LNCaP clone FGC (cell line): Measurements from ENCODE around the gene CMIP.

ENCODE experiments used
- DNase-seq: peaks from one replicate; pipeline ENCODE4 v3.0.0-alpha.2; 2011; ENCODE audit warnings: low read depth
- H3K4me3 ChIP-seq: 2 replicates; pipeline ENCODE4 v1.5.1; 2011; ENCODE audit warnings: mild to moderate bottlenecking, low read depth, low read length, control low read depth
- TF ChIP-seq, protein P1 (sequence below): IDR thresholded peaks from 2 replicates; pipeline ENCODE4 v1.5.1; 2012; ENCODE audit warnings: mild to moderate bottlenecking; ENCODE audit not compliant: control insufficient read depth, insufficient read depth; ENCODE audit errors: extremely low read depth

The CMIP gene

DNA sequence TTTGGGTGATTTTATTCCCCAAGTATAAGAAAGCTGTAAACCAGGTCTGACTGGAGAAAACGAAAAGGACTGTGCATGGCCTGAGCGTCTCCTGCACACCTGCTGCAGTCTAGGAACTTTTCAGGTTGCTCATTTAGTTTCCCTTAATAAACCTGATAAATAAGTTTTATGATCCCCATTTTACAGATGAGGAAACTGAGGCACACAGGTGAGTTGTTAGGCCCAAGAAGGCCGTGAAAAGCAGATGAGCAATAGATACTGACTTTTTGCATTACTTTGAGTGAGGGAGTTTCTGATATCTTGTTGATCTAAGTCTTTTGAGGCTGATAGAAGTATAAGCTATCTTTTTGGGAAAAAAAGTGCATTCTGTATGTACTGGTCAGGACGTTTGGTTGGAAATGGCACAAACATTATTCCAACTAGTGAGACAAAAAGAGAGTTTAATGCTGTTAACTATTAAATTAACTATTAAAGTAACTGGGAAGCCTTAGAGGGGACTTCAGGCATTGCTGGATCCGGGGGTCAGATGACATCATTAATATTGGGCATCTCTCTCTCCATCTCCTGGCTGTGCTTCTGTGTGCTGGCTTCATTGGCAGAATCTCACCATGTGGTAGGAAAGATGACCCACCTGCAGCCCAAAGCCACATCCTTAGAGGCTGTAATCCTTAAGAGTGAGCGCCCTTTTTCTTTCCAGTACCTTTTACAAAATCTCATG is 163.4 kb downstream of the CMIP start:
- H3K4me3 ChIP-seq = no peak overlapping the region
- no peak for DNase-seq
- TF ChIP-seq, protein P1, sequence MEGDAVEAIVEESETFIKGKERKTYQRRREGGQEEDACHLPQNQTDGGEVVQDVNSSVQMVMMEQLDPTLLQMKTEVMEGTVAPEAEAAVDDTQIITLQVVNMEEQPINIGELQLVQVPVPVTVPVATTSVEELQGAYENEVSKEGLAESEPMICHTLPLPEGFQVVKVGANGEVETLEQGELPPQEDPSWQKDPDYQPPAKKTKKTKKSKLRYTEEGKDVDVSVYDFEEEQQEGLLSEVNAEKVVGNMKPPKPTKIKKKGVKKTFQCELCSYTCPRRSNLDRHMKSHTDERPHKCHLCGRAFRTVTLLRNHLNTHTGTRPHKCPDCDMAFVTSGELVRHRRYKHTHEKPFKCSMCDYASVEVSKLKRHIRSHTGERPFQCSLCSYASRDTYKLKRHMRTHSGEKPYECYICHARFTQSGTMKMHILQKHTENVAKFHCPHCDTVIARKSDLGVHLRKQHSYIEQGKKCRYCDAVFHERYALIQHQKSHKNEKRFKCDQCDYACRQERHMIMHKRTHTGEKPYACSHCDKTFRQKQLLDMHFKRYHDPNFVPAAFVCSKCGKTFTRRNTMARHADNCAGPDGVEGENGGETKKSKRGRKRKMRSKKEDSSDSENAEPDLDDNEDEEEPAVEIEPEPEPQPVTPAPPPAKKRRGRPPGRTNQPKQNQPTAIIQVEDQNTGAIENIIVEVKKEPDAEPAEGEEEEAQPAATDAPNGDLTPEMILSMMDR = no peak

DNA sequence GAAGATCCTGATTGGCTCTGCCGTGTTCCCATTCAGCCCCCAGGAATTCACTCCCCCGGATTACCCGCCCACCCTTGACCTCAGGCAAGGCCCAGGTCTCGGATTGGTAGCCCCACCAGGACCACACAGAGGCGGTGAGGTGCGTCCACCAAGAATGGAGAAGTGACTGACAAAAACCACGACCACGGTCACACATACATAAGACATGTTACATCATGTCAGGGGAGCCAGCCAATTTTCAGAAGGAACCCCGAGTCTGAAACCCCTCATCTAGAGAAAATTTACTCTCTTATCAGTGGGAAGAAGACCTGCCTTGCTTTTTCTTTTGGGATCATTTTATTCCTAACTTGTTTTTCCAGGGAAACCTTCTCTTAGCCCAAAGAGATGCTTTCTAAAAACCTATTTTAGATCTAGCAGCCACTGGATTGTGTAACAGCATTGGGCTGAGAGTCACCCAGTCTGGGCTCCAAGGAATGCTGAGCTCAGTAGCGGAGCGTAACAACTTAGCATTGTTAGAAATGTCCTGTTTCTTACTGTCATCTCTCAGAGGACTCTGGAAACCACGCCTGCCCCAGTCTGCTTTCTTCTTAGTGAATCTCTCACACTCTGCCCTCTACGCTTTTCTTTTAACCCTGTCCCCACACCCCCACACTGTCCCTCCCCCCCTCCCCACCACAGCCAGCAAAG is 164.1 kb downstream of the CMIP start:
- H3K4me3 ChIP-seq = no peak overlapping the region
- TF ChIP-seq, protein P1 = no peak
- no peak for DNase-seq

DNA sequence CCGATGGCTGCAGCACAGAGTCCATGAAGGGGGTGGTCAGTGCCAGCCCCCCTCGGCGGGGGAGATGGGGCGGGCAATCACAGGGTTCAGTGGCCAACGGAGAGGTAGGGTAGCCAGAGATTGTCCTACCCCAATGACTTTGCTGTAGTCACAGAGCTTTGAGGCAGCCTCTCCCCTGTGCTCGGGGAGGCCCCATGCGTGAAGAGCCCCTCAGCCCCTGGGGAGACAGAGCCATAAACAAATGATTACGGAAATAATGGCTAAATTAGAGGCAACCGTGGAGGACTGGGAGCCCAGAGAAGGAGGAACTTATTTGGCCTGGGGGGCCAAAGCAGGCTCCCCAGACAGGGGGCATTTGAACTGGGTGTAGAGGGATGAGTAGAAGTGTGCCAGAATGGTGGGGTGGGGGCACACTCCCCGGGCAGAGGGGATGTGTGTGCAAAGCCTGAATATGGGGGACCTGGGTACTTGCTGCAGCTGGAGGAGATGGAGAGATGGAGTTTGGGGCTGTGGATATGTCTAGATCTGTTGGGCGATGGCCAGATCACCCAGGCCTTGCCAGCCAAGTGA is 164.8 kb downstream of the CMIP start:
- DNase-seq = no peak
- TF ChIP-seq, protein P1 = no peak
- H3K4me3 ChIP-seq = no peak overlapping the region

DNA sequence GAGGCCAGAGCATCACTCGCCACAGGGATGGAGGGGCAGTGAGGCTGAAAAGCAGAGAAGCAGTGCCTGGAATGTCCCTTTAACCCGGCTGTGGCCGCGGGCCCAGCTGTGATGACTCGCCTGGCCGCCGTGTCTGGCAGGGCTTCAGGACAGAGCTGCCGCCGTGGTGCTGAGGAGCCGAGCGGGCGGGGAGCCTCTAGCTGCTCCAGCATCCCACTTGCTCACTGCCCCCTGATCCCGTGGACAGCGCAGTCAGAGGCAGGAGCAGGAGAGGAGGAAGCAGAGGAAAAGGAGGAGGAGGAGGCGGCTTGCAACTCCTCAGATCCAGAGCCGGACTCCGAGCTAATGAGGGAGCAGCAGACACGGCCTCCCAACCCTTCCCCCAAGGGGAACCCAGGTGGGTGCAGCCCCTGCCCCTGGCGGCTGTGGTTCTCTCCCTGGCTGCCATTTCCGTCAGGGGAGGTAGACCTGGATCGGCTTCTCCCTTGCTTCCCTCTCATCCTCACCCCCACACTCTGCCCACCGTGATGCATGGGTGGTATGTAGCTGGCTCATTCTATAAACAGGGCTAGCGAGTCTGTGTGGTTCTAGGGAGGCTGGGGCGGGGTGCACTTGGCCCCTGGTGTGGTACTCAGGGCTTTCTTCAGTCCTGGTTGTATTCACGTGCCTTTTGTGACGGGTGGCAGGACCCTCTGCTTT is 165.7 kb downstream of the CMIP start:
- TF ChIP-seq, protein P1 = no peak

DNA sequence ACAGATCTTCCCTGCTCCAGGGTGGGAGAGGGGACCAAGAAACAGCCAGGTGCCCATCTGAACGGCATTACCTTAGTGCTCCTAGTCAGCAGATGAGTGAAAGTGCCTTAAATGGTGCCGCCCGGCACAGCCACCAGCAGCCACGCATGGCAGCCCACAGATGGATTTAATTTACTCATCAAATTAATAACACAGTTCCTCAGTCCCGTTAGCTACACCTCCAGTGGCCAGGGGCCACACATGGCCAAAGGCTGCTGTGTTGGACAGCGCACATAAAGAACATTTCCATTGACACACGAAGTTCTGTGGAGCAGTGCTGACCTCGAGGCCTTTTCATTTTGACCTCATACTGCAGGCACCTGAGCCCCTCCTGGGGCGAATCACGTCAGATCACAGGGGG is 166.3 kb downstream of the CMIP start:
- TF ChIP-seq, protein P1 = no peak
- H3K4me3 ChIP-seq = no peak overlapping the region
- no peak for DNase-seq

More for the DNA sequence above, 165.7 kb downstream of the CMIP start:
- DNase-seq = no peak
- no peak overlapping the region for H3K4me3 ChIP-seq

DNA sequence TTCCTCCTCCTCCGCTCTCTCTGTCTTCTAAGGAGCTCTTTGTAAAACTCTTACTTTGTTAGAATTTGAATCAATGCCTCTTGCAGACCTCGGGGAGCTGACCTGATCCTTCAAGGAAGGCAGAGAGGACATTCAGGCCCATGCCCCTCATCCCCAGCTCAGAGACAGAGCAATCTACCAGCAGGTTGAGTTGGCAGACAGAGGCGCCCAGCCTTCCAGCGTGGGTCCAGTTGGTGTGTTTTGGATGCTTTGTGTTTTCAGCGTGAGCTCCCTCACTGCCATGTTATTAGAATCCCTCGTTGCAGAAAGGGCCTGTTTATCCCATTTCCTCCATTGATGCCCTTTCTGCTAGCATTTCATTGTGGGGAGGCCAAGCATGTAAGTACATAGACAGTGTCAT is 167.1 kb downstream of the CMIP start:
- DNase-seq = no peak
- H3K4me3 ChIP-seq = no peak overlapping the region
- TF ChIP-seq, protein P1 = no peak
